ENCODE measurements around the gene ALPL.

Gene ALPL

GRCh38 chr1:21592086-21592865 is 83.1 kb downstream of the ALPL start:
- no peak overlapping the region for H3K4me3 ChIP-seq (IDR thresholded peaks at IDR 0.05; ENCODE audit: insufficient read depth, low read depth, low read length)
- H3K36me3 ChIP-seq (ENCODE audit: insufficient read depth) = no peaks in the 10 kb centered on the region
- TF ChIP-seq CTCF (conservative IDR thresholded peaks at IDR 0.05; ENCODE audit: low read depth, low read length) = no peak
- H3K27me3 ChIP-seq (ENCODE audit: insufficient read depth, low read depth) = peaks cover 85% of the 10 kb centered on the region
- H3K9ac ChIP-seq = no peak overlapping the region
- no peak overlapping the region for H3K27ac ChIP-seq
- no peak overlapping the region for H3K4me2 ChIP-seq
- no peak overlapping the region for H2AFZ ChIP-seq (ENCODE audit: low read depth)
- no peaks in the 10 kb centered on the region for H4K20me1 ChIP-seq (ENCODE audit: insufficient read depth)
- H3K79me2 ChIP-seq (ENCODE audit: insufficient read depth, low read depth) = no peaks in the 10 kb centered on the region
- no peaks in the 10 kb centered on the region for H3K4me1 ChIP-seq (ENCODE audit: low read depth, poor library complexity, severe bottlenecking)

GRCh38 chr1:21593231-21593630 is 84.0 kb downstream of the ALPL start:
- H3K9ac ChIP-seq = no peak overlapping the region
- no peak overlapping the region for H2AFZ ChIP-seq (ENCODE audit: low read depth)
- H3K4me1 ChIP-seq (ENCODE audit: low read depth, poor library complexity, severe bottlenecking) = no peaks in the 10 kb centered on the region
- H3K27me3 ChIP-seq (ENCODE audit: insufficient read depth, low read depth) = peaks cover 85% of the 10 kb centered on the region
- H3K79me2 ChIP-seq (ENCODE audit: insufficient read depth, low read depth) = no peaks in the 10 kb centered on the region
- no peak overlapping the region for H3K27ac ChIP-seq
- no peak overlapping the region for H3K4me3 ChIP-seq (IDR thresholded peaks at IDR 0.05; ENCODE audit: insufficient read depth, low read depth, low read length)
- H3K4me2 ChIP-seq = no peak overlapping the region
- H4K20me1 ChIP-seq (ENCODE audit: insufficient read depth) = no peaks in the 10 kb centered on the region
- TF ChIP-seq CTCF (conservative IDR thresholded peaks at IDR 0.05; ENCODE audit: low read depth, low read length) = no peak
- H3K36me3 ChIP-seq (ENCODE audit: insufficient read depth) = no peaks in the 10 kb centered on the region

DNA sequence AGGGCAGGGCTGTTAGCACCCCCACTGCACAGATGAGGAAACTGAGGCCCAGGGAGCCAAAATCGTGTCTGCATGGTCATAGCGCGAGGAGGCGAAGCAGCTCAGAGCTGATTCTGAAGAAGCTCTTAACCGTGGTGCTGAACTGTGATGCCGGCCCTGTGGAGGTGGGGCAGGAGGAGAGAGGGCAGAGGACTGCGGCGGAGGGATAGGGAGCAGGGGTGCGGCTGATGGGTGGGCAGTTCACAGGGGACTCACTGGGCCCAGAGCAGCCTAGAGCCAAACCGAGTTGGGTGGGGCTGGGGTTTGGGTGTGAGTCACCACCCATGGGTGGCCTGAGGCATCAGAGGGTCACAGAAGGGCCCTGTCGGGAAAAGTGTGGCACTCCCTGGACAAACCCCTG is 85.3 kb downstream of the ALPL start:
- no peaks in the 10 kb centered on the region for H3K4me1 ChIP-seq (ENCODE audit: low read depth, poor library complexity, severe bottlenecking)
- no peaks in the 10 kb centered on the region for H3K36me3 ChIP-seq (ENCODE audit: insufficient read depth)
- no peak overlapping the region for H3K4me3 ChIP-seq (IDR thresholded peaks at IDR 0.05; ENCODE audit: insufficient read depth, low read depth, low read length)
- H4K20me1 ChIP-seq (ENCODE audit: insufficient read depth) = no peaks in the 10 kb centered on the region
- H3K27ac ChIP-seq = no peak overlapping the region
- H3K4me2 ChIP-seq = no peak overlapping the region
- no peak overlapping the region for H2AFZ ChIP-seq (ENCODE audit: low read depth)
- H3K79me2 ChIP-seq (ENCODE audit: insufficient read depth, low read depth) = no peaks in the 10 kb centered on the region
- no peak overlapping the region for H3K9ac ChIP-seq
- peaks cover 85% of the 10 kb centered on the region for H3K27me3 ChIP-seq (ENCODE audit: insufficient read depth, low read depth)
- TF ChIP-seq CTCF (conservative IDR thresholded peaks at IDR 0.05; ENCODE audit: low read depth, low read length) = no peak

DNA sequence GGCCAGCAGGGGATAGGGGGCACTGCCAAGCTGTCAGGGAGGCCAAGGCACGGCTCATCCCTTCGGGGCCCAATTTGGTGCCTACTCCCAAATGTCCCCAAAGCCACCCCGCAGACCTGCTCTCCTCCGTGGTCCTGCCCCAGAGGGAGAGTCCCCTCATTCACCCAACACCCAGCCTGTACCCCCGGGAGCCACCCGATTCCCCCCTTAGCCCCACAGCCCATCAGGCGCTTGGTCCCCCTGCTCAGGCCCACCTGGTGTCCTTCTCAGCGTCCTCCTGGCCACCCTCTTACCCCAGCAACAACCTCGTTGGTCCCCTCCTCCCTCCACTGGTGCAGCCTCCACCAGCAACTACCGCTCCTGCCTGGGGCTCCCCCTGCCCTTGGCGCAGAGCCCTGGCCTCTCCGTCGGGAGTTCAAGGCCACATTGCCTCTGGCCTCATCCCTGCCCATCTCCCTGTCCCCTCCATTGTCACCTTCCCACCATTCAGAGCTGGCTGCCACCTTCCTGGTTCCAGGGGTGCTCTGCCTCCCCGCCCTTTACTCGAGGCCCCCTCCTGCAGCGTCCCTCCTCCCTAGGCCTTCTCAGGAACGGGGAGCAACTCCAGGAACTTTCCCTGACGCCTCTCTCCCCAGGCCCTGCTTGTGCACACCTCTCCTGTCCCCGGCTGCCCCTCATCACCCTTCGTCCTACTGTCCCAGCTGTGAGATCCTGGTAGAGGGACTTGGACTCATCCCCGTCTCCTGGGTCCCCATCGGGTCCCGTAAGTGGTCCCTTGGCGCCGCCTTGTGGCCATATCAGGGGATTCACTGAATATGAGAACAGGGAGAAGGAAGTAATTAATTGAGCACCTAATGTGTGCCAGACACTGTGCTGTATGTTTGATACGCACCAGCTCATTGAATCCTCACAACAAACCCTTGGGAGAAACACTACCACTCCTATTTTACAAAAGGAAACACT is 86.0 kb downstream of the ALPL start:
- Histone ChIP-seq H3K4me2 (no peak overlapping the region), H3K36me3 (ENCODE audit: insufficient read depth) (no peaks in the 10 kb centered on the region), H4K20me1 (ENCODE audit: insufficient read depth) (no peaks in the 10 kb centered on the region), H3K79me2 (ENCODE audit: insufficient read depth, low read depth) (no peaks in the 10 kb centered on the region), H3K27ac (no peak overlapping the region), H2AFZ (ENCODE audit: low read depth) (no peak overlapping the region), H3K27me3 (ENCODE audit: insufficient read depth, low read depth) (peaks cover 86% of the 10 kb centered on the region), H3K4me1 (ENCODE audit: low read depth, poor library complexity, severe bottlenecking) (no peaks in the 10 kb centered on the region), H3K9ac (no peak overlapping the region), H3K4me3 (IDR thresholded peaks at IDR 0.05; ENCODE audit: insufficient read depth, low read depth, low read length) (no peak overlapping the region)
- peak; percentile 80 for TF ChIP-seq CTCF (conservative IDR thresholded peaks at IDR 0.05; ENCODE audit: low read depth, low read length)
